ENCODE measurements around the gene PTPRN2.

The PTPRN2 gene

DNA sequence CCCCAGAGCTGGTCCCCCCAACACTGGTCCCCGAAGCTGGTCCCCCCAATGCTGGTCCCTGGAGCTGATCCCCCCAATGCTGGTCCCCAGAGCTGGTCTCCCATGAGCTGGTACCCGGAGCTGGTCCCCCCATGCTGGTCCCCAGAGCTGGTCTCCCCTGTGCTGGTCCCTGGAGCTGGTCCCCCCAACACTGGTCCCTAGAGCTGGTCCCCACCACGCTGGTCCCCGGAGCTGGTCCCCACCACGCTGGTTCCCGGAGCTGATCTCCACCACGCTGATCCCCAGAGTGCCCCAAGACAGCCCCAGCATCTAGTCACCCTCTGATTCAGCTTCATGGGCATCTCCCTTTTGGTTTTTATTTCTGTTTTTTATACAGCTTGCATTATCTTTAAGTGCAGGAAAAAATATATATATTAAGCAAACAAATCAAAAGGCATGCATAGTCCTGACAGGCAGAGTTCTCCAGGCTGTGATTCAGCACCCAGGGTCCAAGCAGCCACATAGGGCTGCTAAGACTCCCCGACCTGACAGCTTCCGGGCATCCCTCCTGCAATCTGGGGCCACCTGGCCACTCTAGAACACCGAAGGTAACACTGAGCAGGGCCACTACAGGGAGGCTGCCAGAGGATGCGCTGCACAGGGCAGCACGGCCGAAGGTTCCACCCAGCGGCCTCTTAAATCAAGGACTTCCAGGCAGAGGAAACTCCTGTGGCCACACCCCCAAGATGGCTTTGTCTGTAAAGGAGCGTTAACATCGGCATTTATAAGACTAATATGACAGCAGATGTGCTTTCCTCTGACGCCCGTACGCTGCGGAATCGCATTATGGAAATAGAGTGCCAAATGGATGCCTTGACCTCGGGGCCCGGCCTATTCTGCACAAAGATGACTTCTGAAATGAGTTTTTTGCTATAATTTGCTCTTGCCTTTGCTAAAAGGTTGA lies 215.0 kb downstream of the PTPRN2 start:
- no peak for DNase-seq
- H3K27me3 Mint-ChIP-seq = no peaks in the 10 kb centered on the region
- H3K27ac Mint-ChIP-seq = no peak overlapping the region
- H3K36me3 Mint-ChIP-seq = no peaks in the 10 kb centered on the region
- CTCF ChIA-PET = interaction anchor here (0.5 kb wide), 1 partner anchor 1212 kb away, joined by 4 read pairs; no protein-coding TSS in a partner anchor
- peaks cover 9% of the 10 kb centered on the region for H3K9me3 Mint-ChIP-seq
- H3K4me3 Mint-ChIP-seq = no peak overlapping the region
- H3K4me1 Mint-ChIP-seq = no peaks in the 10 kb centered on the region

- Mint-ChIP-seq H3K4me3 (no peak overlapping the region), H3K36me3 (no peaks in the 10 kb centered on the region), H3K9me3 (peaks cover 3% of the 10 kb centered on the region), H3K4me1 (no peaks in the 10 kb centered on the region), H3K27me3 (no peaks in the 10 kb centered on the region), H3K27ac (no peak overlapping the region)
- DNase-seq = no peak
- CTCF ChIA-PET = no interaction called here
Measured at GRCh38 chr7:158371856-158372255, 215.8 kb downstream of the PTPRN2 start.

DNA sequence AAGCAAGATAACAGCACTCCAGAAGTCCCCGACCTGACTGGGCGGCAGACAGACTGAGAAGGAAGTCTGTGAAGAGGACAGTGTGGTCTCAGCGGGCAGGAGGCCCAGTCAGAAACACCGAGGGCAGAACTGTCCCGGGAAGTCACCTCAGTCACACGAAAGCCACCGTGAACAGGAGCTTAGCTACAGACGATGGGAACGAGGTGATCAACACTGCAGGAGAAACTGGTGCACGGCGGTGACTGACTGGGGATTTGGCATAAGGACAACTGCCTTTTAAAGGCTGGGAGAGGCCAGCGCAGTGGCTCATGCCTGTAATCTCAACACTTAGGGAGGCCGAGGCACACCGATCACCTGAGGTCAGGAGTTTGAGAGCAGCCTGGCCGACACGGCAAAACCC lies 217.8 kb downstream of the PTPRN2 start:
- H3K9me3 Mint-ChIP-seq = peaks cover 8% of the 10 kb centered on the region
- H3K27me3 Mint-ChIP-seq = no peaks in the 10 kb centered on the region
- no peak overlapping the region for H3K4me3 Mint-ChIP-seq
- CTCF ChIA-PET = no interaction called here
- no peaks in the 10 kb centered on the region for H3K36me3 Mint-ChIP-seq
- H3K4me1 Mint-ChIP-seq = no peaks in the 10 kb centered on the region
- H3K27ac Mint-ChIP-seq = no peak overlapping the region
- no peak for DNase-seq

DNA sequence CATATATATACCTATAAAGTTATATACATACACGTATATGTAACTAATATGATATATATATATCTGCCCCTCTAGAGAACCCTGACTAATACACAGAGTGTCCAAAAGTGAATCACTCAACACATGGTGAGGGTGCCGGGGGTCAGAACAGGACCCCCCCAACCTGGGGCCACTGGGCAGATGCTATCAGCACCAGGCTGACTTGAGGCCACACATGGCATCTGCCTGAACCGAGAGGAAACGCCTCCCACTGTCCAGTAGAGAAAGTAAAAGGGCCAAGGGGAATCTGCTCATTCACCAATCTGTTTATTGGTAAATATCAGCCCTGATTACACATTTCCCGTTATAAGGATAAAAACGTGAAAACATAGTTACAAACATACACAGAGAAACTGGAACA lies 218.3 kb downstream of the PTPRN2 start:
- Mint-ChIP-seq H3K27me3 (no peaks in the 10 kb centered on the region), H3K9me3 (peaks cover 13% of the 10 kb centered on the region), H3K27ac (no peak overlapping the region), H3K4me3 (no peak overlapping the region), H3K4me1 (no peaks in the 10 kb centered on the region), H3K36me3 (no peaks in the 10 kb centered on the region)
- DNase-seq = no peak
- CTCF ChIA-PET = no interaction called here

DNA sequence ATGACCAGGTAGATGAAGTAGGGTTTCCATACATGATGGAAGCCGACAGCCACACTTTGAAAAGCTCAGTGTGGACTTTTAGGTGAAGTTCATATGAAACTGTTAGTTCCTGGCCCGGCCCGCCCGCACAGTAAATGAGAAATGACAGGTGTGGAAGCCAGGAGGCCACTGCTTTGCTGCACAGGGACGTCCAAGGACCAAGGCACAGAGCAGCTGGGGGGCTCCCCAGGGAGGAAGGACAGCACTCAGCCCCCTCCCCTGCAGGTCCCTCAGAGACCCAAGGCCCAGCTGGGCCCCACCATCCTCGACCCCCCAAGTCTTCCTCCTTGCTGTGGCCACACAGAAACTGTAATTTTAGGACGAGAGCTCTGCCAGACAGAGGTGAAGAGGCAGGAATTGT lies 219.2 kb downstream of the PTPRN2 start:
- no peak overlapping the region for H3K27ac Mint-ChIP-seq
- H3K4me3 Mint-ChIP-seq = no peak overlapping the region
- H3K36me3 Mint-ChIP-seq = no peaks in the 10 kb centered on the region
- CTCF ChIA-PET = no interaction called here
- no peaks in the 10 kb centered on the region for H3K27me3 Mint-ChIP-seq
- DNase-seq = no peak
- no peaks in the 10 kb centered on the region for H3K4me1 Mint-ChIP-seq
- H3K9me3 Mint-ChIP-seq = peaks cover 14% of the 10 kb centered on the region

GRCh38 chr7:158367634-158367982 lies 220.0 kb downstream of the PTPRN2 start:
- Mint-ChIP-seq H3K36me3 (no peaks in the 10 kb centered on the region), H3K4me1 (no peaks in the 10 kb centered on the region), H3K9me3 (peaks cover 14% of the 10 kb centered on the region), H3K27me3 (no peaks in the 10 kb centered on the region), H3K27ac (no peak overlapping the region), H3K4me3 (no peak overlapping the region)
- no peak for DNase-seq
- CTCF ChIA-PET = no interaction called here

DNA sequence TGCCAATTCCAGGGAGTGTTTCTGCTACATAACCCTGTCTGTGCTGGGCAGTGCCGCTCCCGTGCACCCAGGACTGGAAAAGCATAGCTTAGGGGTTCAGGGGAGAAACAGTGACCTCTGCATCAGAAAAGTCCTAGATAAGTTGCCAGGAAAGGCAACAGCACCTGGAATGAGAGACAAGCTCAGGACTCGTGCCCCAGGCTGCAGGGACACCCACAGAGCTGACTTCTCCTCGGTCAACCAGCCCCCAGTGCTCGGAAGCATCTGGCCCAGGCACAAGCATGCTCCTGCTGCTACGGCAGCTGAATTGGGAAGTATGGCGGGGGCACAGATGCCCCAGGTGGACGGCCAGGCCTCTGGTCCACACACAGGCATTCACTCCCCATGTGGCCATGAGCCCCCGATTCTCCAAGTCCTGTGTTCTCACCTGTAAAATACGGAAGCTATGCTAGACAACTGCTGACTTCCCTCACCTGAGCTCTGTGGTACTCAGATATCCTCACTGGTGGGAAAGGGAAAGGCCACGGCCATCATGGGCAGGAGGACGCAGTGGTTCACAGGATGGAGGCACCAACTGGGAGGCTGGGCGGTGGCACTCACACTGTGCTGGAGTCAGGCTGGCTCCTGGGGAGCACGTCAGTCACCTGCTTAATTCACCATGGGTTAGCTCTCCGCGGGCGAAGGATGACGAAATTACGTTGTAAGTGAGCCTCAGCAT lies 220.5 kb downstream of the PTPRN2 start:
- CTCF ChIA-PET = no interaction called here
- Mint-ChIP-seq H3K27me3 (no peaks in the 10 kb centered on the region), H3K27ac (no peak overlapping the region), H3K4me3 (no peak overlapping the region), H3K4me1 (no peaks in the 10 kb centered on the region), H3K9me3 (peaks cover 14% of the 10 kb centered on the region), H3K36me3 (no peaks in the 10 kb centered on the region)
- DNase-seq = no peak

GRCh38 chr7:158366346-158366745 lies 221.3 kb downstream of the PTPRN2 start:
- DNase-seq = no peak
- CTCF ChIA-PET = no interaction called here
- Mint-ChIP-seq H3K4me1 (no peaks in the 10 kb centered on the region), H3K27ac (no peak overlapping the region), H3K27me3 (no peaks in the 10 kb centered on the region), H3K36me3 (no peaks in the 10 kb centered on the region), H3K4me3 (no peak overlapping the region), H3K9me3 (peaks cover 15% of the 10 kb centered on the region)

DNA sequence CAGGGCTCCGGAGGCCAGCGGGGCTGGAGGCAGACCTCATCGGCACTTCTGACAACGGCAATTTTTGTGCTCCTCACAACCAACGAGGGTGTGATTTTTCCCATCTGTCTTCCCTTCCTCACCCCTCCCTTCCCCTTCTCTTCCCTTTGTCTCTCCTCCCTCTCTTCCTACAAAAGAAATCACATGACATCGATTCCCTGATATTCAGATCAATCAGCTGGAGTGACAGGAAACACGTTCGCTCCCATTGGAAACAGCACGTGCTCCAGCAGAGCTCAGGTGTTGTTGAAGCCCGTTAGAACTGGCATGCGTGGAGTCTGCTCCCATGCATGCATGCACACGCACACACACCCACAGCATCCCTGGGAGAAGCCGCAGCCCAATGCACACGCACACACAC lies 222.4 kb downstream of the PTPRN2 start:
- H3K9me3 Mint-ChIP-seq = peaks cover 17% of the 10 kb centered on the region
- no peaks in the 10 kb centered on the region for H3K4me1 Mint-ChIP-seq
- H3K36me3 Mint-ChIP-seq = no peaks in the 10 kb centered on the region
- no peak overlapping the region for H3K27ac Mint-ChIP-seq
- no peak for DNase-seq
- H3K4me3 Mint-ChIP-seq = no peak overlapping the region
- no peaks in the 10 kb centered on the region for H3K27me3 Mint-ChIP-seq
- CTCF ChIA-PET = no interaction called here

DNA sequence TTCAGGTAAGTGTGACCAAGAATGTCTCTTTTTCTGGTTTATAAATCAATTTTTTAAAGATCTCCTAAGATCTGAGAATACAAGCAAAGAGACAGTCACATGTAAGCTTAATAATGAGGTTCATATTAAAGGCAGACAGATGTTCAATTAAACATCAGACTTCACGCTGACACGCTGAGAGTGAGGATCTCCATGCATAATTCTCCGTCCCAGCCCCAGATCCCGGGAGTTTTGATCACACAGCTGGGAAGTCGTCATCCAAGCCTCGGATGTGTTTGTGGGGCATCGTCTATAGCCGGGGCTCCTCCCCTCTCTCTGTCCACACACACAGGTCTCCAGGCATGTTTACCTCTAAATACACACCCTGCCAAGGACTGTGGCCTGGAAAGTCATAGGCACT lies 223.2 kb downstream of the PTPRN2 start:
- H3K4me3 Mint-ChIP-seq = no peak overlapping the region
- peaks cover 17% of the 10 kb centered on the region for H3K9me3 Mint-ChIP-seq
- DNase-seq = no peak
- H3K27ac Mint-ChIP-seq = no peak overlapping the region
- no peaks in the 10 kb centered on the region for H3K27me3 Mint-ChIP-seq
- H3K36me3 Mint-ChIP-seq = no peaks in the 10 kb centered on the region
- H3K4me1 Mint-ChIP-seq = no peaks in the 10 kb centered on the region
- CTCF ChIA-PET = interaction anchor here (0.7 kb wide), 1 partner anchor 12 kb away, joined by 3 read pairs; no protein-coding TSS in a partner anchor

DNA sequence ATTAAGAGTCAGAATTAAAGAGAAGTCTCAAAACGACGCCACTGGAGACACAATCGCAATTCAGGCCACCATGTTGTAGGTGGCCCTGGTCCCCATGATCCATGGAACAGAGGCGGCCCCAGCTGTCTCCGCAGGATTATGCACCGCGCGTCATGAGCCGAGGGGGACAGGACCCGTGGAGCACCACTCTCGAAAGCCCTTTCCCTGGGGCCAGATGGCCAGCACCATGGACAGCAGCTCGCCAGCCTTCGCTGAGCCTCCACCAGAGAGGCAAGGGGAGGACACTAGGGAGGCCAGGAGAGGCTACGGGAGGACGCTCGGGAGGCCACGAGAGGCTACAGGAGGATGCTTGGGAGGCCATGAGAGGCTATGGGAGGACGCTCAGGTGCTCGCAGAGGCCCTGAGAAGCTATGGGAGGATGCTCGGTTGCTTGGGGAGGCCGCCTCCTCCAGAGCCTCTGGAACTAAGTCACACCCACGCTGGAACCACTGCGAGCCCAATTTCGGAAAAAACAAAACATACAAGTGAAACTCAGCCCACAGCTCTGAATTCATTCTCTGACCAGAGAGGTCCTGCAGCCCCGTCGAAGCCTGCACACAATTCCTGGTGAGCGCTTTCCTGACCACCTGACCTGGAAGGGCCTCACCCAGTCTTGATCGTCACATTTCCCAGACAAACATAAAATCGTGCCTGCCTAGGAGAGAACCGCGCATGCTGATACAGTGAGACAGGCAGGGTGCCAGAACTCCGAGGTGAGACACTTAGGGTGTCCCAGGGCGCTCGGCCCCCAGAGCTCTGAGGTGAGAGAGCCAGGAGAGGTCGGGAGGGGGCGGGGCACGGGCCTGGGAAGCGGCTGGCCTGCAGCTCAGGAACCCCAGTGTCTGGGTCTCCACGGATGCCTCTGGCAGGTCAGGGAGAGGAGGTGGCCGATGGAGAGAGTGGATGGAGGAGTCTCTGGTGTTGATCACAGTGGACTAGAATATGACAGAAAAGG lies 224.4 kb downstream of the PTPRN2 start:
- no peak for DNase-seq
- H3K36me3 Mint-ChIP-seq = no peaks in the 10 kb centered on the region
- H3K4me3 Mint-ChIP-seq = no peak overlapping the region
- no peak overlapping the region for H3K27ac Mint-ChIP-seq
- no peaks in the 10 kb centered on the region for H3K27me3 Mint-ChIP-seq
- H3K9me3 Mint-ChIP-seq = peaks cover 18% of the 10 kb centered on the region
- no peaks in the 10 kb centered on the region for H3K4me1 Mint-ChIP-seq
- CTCF ChIA-PET = no interaction called here

- CTCF ChIA-PET = no interaction called here
- DNase-seq = no peak
- Mint-ChIP-seq H3K4me3 (no peak overlapping the region), H3K27ac (no peak overlapping the region), H3K4me1 (no peaks in the 10 kb centered on the region), H3K9me3 (peaks cover 19% of the 10 kb centered on the region), H3K36me3 (no peaks in the 10 kb centered on the region), H3K27me3 (no peaks in the 10 kb centered on the region)
Measured at GRCh38 chr7:158362001-158362400, 225.6 kb downstream of the PTPRN2 start.

DNA sequence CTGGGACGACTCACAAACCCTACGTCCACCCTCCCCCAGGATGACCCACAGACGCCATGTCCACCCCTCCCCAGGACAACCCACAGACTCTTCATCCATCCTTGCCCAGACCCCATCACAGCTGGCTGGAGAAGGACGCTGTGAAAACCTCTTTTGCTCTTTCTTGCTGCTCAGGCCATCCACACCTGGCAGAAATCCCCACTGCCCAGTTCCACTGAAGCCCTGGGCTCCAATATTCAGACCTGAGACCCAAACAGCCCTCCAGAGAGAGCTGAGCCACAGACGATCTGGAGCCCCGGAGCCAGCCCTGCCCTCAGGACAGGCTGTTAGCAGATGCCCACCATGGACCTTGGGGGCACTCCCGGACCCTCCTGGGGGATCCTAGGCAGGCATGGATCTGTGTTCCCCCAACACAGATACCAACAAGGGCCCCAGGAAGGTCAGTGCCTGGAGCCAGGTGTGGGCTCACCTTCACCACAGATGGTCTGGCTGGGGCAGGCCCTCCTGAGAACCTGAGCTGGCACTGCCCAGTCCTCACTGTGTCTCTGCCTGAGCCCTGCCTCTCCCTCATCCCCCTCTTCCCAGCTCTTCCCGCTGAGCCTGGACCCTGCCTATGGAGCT lies 226.2 kb downstream of the PTPRN2 start:
- Mint-ChIP-seq H3K36me3 (no peaks in the 10 kb centered on the region), H3K27me3 (no peaks in the 10 kb centered on the region), H3K9me3 (peaks cover 17% of the 10 kb centered on the region), H3K4me1 (no peaks in the 10 kb centered on the region), H3K27ac (no peak overlapping the region), H3K4me3 (no peak overlapping the region)
- CTCF ChIA-PET = no interaction called here
- DNase-seq = no peak

Data from activated naive CD4-positive, alpha-beta T cell treated with anti-CD3 and anti-CD28 coated beads, Interleukin-2, amount 10 ng/mL, durations not matched to agents 7 days and 5 days (primary cell).